Measurements from ENCODE around the gene TBC1D24.

- no peak for TF ChIP-seq POLR2AphosphoS5 (IDR thresholded peaks at IDR 0.05; ENCODE audit: low read depth, low read length)
- TF ChIP-seq POLR2A (IDR thresholded peaks at IDR 0.05; ENCODE audit: low read depth, low read length) = no peak
- TF ChIP-seq TAF1 (IDR thresholded peaks at IDR 0.05; ENCODE audit: low read depth, low read length) = no peak
- no peak for TF ChIP-seq POU2F2 (IDR thresholded peaks at IDR 0.05; ENCODE audit: low read depth, low read length)
- no peak for TF ChIP-seq PAX5 (IDR thresholded peaks at IDR 0.05; ENCODE audit: insufficient read depth, low read length, severe bottlenecking)
Observed at GRCh38 chr16:2460916-2461315, 14.0 kb upstream of the TBC1D24 start.

Measured in GM12891 (cell line).